ENCODE results near the gene CDC42EP4.

DNA sequence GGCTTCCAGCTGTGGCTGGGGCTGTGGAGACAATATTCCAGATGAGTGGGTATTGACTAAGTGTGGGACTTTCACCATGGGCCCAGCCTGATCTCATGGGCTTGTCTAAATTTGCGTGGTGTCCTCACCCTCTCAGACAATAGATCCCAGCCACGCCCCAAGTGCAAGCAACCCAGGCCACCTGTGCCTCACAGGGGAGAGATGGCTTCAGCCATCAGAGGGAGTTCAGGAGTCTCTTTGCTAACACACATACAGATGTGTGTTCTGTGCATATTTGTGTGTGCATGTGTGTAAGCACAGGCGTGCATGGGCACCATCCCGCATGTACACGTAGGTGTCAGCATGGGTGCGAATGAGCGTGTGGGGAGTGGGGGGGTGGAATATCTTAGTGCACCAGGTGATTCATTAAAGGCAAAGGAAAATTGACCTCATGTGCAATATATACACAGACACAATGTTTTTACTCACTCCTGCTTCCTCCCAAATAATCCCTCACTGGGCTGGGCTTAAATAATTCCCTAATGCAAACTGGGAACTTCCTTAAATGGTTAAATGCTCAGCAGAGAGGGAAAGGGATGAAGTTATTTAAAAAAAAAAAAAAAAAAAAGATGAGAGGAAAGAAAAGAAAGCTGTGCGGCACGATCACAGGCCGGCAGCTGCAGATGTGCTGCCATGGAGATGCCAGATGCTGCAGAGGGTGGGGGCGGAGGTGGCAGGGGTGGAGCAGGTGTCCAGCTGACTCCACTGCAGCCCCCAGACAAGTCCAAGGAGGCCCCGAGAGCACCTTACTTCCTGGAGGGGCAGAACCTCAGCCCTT, 24.0 kb upstream of the CDC42EP4 start:
- TF ChIP-seq, protein P1, sequence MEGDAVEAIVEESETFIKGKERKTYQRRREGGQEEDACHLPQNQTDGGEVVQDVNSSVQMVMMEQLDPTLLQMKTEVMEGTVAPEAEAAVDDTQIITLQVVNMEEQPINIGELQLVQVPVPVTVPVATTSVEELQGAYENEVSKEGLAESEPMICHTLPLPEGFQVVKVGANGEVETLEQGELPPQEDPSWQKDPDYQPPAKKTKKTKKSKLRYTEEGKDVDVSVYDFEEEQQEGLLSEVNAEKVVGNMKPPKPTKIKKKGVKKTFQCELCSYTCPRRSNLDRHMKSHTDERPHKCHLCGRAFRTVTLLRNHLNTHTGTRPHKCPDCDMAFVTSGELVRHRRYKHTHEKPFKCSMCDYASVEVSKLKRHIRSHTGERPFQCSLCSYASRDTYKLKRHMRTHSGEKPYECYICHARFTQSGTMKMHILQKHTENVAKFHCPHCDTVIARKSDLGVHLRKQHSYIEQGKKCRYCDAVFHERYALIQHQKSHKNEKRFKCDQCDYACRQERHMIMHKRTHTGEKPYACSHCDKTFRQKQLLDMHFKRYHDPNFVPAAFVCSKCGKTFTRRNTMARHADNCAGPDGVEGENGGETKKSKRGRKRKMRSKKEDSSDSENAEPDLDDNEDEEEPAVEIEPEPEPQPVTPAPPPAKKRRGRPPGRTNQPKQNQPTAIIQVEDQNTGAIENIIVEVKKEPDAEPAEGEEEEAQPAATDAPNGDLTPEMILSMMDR (conservative IDR thresholded peaks at IDR 0.05), result no peak
- no peak for TF ChIP-seq EZH2 (IDR thresholded peaks at IDR 0.05; ENCODE audit: low read depth)
